ENCODE results near the gene GRHL1.
"Not testable (repeated sequence)": the region's sequence is repeated elsewhere in the genome, so short reads cannot be mapped to it uniquely, and the experiment has no call there.

The GRHL1 gene

DNA sequence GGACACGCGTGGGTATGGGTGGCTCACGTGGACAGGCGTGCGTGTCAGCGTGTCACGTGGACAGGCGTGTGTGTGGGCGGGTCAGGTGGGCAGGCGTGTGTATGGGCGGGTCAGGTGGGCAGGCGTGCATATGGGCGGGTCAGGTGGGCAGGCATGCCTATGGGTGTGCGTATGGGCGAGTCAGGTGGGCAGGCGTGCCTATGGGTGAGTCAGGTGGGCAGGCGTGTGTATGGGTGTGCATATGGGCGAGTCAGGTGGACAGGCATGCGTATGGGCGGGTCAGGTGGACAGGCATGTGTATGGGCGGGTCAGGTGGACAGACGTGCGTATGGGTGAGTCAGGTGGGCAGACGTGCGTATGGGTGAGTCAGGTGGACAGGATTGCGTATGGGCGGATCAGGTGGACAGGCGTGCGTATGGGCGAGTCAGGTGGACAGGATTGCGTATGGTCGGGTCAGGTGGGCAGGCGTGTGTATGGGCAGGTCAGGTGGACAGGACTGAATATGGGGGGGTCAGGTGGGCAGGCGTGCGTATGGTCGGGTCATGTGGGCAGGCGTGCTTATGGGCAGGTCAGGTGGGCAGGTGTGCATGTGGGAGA, 61.0 kb downstream of the GRHL1 start:
- DNase-seq, result not testable (repeated sequence)

DNA sequence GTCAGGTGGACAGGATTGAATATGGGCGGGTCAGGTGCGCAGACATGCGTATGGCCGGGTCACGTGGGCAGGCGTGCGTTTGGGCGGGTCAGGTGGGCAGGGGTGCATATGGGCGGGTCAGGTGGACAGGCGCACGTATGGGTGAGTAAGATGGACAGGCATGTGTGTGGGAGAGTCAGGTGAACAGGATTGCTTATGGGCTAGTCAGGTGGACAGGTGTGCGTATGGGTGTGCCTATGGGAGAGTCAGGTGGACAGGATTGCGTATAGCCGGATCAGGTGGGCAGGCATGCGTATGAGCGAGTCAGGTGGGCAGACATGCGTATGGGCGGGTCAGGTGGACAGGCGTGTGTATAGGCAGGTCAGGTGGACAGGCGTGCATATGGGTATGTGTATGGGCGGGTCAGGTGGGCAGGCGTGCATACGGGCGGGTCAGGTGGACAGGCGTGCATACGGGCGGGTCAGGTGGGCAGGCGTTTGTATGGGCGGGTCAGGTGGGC, 61.5 kb downstream of the GRHL1 start:
- no peak for DNase-seq

GRCh38 chr2:10013651-10014417, 62.3 kb downstream of the GRHL1 start:
- DNase-seq, result not testable (repeated sequence)

GRCh38 chr2:10014418-10015190, 63.1 kb downstream of the GRHL1 start:
- DNase-seq, result no peak

DNA sequence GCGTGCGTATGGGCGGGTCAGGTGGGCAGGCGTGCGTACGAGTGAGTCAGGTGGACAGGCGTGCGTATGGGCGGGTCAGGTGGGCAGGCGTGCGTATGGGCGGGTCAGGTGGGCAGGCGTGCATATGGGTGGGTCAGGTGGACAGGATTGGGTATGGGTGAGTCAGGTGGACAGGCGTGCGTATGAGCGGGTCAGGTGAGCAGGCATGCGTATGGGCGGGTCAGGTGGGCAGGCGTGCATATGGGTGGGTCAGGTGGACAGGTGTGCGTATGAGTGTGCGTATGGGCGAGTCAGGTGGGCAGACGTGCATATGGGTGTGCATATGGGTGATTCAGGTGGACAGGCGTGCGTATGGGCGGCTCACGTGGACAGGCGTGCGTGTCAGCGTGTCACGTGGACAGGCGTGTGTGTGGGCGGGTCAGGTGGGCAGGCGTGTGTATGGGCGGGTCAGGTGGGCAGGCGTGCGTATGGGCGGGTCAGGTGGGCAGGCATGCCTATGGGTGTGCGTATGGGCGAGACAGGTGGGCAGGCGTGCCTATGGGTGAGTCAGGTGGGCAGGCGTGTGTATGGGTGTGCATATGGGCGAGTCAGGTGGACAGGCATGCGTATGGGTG, 64.0 kb downstream of the GRHL1 start:
- not testable (repeated sequence) for DNase-seq

DNA sequence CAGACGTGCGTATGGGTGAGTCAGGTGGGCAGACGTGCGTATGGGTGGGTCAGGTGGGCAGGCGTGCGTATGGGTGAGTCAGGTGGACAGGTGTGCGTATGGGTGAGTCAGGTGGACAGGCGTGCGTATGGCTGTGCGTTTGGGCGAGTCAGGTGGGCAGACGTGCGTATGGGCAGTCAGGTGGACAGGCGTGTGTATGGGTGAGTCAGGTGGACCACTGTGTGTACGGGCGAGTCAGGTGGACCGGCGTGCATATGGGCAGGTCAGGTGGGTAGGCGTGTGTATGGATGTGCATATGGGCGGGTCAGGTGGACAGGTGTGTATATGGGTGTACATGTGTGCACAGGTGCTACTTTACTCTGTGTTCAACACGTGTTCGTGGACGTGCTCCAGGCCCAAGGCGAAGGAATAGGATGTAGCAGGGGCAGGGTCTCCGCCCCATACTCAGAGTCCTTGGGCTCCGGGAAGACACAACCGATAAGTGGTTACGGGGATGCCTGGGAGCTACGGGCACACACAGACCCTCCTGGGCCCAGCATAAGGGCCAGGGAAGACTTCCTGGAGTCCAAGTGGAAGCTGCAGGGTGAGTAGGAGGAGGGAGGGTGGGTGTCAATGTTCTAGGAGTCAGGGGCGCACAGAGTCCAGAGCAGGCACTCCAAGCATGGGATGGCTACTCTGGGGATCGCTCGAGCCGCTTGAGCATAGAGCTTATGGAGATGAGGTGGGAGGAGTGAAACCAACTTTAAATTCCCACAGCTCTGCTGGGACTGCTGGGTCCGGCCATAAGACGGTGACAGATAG, 64.7 kb downstream of the GRHL1 start:
- no peak for DNase-seq

DNA sequence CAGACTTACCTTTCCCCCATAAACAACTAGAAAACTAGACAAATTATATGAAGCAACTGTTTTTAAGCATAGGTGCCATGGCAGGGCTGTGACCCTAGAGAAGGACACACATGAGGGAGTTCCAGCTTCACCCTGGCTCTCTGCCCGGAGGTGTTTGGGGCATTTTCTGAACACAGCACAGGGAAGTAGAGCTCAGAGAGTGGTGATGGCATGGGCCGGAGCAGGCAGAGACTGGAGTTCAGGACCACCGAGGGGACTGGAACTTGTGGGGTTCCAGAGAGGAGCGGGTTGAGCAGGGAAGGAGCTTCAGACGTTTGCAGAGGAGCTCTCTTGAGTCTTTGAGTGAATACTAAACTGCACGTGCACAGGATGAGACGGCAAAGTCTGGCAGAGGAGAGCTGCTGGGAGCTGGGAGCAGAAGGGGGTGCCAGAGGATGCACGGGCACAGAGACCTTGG, 65.3 kb downstream of the GRHL1 start:
- DNase-seq, result no peak

DNA sequence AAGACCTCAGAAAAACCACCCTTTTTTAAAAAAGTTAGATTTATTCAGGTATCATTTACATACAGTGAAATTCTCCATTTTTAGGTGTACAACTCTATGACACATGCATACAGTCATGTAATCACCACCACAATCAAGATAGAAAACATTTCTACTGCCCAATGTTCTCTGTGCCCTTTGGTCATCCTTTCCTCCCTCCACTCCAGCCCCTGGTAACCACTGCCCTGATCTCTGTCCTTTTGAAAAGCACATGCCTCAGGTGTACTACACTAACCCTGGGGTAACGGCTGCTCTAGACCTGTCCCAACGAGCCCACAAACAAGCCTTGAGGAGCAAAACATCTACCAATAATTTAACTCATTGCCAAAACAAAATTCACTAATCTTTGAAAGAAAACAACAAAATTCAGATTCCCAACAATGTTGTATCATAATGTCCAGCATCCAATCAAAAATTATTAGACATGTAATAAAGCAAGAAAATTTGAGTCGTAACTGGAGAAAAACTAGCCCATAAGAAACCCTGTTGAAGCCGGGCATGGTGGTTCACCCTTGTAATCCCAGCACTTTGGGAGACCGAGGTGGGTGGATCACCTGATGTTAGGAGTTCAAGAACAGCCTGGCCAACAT, 65.9 kb downstream of the GRHL1 start:
- no peak for DNase-seq

- no peak for DNase-seq
Measured at GRCh38 chr2:10019174-10019573, 67.7 kb downstream of the GRHL1 start.

DNA sequence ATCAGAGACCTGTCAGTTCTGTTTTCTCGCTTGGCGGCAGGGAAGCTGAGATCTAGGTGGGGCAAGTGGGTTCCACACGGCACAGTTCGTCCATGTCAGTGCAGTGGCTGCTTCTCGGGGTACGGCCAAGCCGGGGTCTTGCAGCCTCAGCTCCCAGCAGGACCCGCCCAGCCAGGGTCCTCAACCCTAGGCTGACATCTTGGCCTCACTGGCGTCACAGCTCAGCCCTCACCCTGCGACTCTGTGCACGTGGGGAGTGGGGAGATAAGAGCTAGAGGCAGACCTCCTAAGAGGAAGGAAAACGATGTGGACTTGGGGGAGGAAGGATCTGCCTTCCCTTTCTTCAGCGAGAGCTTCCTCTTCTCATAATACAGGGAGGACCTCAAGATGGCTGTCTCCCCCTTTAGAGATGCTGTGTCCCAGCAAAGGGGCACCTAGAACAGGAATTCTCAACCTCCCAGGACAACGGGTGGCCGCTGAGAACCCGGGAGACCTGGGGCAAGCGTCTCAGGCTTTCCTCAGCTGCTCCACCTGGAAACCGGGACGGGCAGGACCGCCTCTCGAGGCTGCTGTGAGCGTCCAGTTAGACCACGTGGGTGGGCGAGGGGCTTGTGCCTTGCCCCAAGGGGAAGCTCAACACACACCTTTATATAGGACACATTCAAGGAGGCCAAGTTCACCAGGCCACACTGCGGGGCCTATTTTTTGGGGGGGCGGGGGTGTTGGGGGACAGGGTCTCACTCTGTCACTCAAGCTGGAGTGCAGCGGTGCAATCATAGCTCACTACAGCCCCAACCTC, 68.3 kb downstream of the GRHL1 start:
- no peak for DNase-seq

DNA sequence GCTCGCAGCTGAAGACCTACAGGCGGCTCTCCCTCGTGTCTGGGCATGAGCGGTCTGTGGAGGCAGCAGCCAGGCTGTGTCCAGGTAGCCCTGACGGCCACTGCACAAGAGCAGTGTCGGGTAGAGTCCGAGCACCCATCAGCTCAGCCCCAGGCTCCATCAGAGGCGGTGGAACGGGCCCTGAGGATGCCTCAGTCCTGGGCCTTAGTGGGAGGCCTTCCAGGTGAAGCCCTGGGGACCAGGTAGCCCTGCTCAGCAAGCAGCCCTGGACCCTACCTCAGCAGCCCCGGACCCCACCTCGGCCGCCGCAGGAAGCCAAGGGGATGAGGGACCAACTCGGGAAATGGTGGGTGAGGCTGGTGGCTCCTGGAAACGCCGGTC, 70.5 kb downstream of the GRHL1 start:
- no peak for DNase-seq

DNA sequence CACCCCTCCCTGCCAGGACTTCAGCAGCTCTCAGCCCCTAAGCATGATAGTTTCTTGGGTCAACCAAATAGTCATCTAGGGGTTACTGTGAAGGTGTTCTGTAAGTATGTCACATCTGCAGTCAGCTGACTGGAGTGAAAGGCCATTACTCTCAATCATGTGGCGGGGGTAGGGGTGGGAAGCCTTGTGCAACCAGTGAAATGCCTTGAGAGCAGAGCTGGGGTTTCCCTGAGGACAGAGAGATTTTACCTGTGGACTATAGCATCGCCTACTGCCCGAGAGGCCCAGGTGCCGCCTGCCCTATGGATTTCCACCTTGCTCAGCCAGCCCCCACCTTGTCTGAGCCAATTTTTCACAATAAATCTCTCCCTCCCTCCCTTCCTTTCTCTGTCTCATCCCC, 71.0 kb downstream of the GRHL1 start:
- no peak for DNase-seq

GRCh38 chr2:10022966-10023662, 71.6 kb downstream of the GRHL1 start:
- DNase-seq, result no peak

DNA sequence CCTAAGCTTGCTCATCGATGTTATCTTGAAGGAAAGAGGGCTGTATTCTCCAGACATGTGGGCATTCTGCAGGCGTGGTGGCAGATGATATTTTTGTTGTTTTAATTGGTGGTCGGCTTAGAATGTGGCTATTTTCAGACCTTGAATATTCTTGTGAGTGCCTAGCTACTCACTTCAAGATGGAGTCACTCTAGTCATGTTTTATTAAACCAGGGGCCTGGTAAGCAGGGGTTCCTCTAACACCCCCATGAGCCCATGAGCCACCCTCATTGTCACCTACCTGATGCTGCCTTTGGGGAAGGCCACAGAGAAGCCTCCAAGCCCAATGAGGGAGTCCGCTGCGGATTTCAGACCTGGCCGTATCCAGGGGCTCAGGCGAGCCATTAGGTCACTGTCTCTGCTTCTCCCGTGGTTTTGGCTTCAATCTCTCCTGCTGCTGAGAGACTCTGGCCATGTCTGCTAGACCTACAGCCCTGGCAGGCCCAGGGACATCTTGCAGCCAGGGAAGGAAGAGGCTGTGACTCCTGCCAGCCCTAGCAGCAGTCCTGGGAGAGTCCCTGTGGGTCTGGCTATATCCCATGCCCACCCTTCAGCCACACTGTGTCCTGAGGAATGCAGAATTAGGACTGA, 75.6 kb downstream of the GRHL1 start:
- DNase-seq, result no peak

DNA sequence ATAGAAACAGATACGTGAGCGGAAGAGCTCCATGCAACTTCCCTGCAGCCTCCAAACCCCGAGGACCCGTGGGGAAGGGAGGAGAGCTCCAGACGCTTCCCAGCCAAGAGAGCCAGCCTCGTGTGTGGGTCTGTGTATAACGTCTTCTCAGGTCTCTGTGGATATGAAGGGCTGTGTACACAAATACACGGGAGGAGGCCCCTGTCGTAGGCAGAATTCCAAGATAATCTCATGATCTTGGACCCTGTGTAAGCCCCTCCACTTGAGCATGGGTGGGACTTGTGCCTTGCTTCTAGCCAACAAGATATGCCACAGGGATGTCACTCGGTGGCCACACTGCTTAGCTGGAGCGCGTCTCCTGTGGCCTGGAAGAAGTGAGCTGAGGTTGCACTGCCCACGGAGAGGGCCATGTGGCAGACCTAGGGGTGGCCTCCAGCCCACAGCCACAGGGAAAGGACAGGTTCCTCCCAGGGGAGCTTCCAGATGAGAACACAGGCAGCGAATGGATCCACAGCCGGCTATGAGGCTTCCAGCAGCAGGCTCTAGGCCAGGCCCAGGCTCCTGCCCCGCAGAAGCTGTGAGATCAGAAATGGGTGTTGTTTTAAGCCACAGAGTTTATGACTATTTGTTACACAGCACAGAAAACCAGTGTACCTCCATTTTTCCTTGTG, 76.3 kb downstream of the GRHL1 start:
- DNase-seq, result no peak

DNA sequence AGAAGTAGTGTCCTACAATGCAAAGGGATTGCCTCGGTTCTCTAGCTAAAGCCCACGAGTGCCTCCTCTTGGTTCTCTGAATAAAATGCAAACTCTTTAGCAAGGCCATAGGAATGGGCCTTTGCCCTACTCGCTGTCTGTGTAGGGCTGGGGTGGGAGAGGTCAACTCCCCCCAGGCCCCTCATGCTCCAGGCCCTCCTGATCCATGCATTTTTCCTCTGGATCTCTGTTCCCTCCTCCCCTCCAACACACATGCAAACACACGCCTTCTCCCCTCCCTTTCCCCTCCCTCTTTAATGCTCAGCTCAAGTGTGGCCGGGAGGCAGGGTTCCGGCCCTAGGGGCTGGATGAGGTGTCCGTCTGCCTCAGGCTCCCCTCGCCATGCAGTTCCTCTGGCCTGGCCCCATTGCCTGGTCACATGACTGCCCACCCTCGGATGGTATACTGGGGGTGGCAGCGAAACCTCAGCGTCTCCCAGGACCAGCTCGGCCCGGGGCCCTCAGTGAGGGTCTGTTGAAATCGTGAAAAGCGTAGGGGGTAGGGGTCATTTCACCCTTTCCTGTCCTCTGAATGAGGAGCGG, 77.0 kb downstream of the GRHL1 start:
- DNase-seq, result no peak

DNA sequence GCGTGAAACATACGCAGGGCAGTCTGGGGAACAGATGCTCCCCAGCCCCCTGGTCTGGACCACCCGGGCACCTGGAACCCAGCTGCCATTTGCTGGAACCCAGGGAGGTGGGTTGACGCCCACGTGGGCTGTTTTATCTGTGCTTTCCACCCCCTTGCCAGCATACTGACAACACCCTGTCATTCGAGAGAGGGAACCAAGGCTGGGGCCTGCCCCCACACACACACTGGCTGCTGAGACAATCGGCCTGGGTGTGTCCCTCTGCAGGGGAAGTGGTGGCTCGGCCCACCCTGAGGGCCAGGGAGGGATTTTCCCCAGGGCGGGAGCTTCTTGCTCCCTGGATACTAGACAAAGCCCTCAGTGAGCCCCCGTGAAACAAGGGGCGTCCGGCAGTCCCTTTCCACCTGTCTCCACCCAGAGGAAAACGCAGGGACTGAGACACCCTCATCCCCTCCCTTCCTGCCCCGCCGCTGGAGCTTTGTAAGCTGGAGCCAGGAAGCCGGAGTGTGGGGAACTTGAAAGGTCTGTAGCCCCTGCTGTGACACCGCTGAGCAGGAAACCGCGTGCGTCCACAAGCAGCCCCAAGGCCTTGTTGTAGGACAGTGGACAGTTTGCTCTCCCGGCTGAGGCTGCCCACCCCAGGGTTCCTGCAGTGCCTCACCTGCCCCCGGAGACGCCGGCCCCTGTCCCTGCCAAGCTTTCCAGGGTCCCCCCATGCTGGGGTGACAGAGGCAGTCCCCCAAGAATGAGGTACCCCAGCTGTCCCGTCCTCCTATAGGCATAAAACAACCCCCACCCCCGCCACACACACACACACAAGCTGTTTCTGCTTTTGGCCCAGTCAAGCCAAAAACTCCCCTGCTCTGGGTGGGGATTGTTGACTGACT, 77.7 kb downstream of the GRHL1 start:
- no peak for DNase-seq

GRCh38 chr2:10029875-10030223, 78.4 kb downstream of the GRHL1 start:
- no peak for DNase-seq

All from NCI-H446 (cell line).